Limb (tissue), 2 donors: ENCODE results near the gene SLAMF7.
"Not testable (repeated sequence)": the region's sequence is repeated elsewhere in the genome, so short reads cannot be mapped to it uniquely, and the experiment has no call there.

ENCODE experiments used
- DNase-seq, 2 donors: peaks; one replicate each; pipeline ENCODE4 v3.0.0-alpha.2; 2016; ENCODE audit errors: extremely low spot score in 2 of 2

SLAMF7 gene, protein sequence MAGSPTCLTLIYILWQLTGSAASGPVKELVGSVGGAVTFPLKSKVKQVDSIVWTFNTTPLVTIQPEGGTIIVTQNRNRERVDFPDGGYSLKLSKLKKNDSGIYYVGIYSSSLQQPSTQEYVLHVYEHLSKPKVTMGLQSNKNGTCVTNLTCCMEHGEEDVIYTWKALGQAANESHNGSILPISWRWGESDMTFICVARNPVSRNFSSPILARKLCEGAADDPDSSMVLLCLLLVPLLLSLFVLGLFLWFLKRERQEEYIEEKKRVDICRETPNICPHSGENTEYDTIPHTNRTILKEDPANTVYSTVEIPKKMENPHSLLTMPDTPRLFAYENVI

DNA sequence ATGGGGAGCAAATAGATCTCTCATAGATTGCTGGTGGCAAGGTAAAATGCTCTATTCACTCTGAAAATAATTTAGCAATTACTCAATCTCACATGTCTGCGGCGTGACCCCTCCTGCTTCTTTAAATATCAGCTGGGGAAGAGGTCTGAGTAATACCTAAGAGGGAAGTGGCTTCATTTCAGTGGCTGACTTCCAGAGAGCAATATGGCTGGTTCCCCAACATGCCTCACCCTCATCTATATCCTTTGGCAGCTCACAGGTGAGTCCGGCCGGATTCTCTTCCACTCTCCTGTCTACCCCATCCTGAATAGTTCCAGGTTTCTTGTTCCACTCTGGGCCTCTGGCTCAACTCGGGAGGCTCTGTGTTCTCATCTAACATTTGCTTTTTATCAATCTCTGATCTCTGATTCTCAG, at the start of gene SLAMF7:
TSS of gene SLAMF7 (plus strand) at position 150 of the 414 bp plus-strand sequence. CDS start at position 205, 55 bp downstream.
- no peak for DNase-seq

DNA sequence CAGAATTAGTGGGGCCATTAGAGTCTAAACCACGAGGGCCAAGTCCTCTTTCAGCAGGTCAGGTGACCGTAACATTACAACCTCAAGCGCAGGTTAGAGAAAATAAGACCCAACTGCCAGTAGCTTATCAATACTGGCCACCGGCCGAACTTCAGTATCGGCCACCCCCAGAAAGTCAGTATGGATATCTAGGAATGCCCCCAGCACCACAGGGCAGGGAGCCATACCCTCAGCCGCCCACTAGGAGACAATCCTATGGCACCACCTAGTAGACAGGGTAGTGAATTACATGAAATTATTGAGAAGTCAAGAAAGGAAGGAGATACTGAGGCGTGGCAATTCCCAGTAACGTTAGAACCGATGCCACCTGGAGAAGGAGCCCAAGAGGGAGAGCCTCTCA, 46.7 kb upstream of the SLAMF7 start:
- not testable (repeated sequence) for DNase-seq

DNA sequence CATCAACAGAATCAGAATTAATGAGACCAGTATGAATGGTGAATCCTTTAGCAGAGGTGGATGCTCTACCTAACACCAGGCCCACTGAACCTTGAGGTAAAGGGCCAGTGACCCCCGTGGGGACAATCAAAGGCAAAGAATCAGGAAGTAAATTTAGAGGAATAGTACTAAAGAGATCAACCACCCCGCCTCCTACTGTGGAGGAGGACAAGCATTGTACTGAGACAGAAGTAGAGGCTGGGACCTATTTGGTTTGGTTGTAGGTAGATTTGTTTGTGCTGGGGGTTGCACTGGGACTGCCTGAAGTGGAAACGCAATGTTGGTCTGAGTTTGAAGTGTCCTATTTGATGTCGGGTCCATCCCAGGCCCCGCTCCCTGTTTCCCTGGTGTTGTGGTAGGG, 36.9 kb upstream of the SLAMF7 start:
- DNase-seq, result no peak

DNA sequence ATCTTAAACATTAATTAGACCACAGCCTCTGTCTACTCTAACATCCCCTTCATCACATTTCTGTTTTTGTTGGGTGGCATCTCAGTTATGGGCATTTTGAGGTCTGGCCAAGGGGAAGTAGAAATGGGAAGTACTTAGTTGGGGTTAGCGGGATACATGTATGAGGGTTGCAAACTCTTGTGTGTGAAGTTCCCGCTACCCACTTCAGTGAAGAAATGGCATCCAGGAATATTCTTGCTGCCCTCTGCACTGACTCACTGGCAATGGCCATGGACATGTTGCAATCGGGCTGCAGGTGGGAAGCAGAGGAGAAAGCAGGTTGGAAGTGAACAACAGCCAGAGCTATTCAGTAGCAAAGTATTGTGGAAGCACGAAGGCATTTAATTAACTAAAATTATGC, 34.8 kb upstream of the SLAMF7 start:
- no peak for DNase-seq

DNA sequence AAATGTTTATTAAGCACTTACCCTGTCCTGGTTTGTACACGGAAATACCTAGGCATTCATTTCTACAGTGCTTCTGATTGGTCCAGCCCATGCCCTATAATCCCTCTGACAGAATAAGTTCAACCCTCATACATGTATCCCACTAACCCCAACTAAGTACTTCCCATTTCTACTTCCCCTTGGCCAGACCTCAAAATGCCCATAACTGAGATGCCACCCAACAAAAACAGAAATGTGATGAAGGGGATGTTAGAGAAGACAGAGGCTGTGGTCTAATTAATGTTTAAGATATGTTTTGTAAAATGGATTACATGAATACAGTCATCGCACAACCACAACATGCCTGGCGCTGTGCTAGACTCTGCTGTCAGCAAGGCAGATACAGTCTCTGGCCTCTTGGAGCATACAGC, 33.8 kb upstream of the SLAMF7 start:
- DNase-seq, result not testable (repeated sequence)

DNA sequence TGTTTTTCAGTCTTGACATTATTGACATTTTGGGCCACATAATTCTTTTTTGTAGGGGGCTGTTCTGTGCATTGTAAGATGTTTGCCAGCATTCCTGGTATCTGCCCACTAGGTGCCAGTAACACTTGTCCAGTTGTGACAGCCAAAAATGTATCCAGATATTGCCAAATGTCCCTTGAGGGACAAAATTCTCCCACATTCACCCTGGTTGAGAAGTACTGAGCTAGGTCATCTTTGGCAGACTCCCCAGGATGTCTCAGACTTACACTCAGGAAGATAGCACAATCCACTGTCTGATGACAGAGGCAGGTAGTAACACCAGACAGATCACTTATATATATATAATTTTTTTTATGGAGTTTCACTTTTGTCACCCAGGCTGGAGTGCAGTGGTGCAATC, 33.3 kb upstream of the SLAMF7 start:
- DNase-seq, result no peak

DNA sequence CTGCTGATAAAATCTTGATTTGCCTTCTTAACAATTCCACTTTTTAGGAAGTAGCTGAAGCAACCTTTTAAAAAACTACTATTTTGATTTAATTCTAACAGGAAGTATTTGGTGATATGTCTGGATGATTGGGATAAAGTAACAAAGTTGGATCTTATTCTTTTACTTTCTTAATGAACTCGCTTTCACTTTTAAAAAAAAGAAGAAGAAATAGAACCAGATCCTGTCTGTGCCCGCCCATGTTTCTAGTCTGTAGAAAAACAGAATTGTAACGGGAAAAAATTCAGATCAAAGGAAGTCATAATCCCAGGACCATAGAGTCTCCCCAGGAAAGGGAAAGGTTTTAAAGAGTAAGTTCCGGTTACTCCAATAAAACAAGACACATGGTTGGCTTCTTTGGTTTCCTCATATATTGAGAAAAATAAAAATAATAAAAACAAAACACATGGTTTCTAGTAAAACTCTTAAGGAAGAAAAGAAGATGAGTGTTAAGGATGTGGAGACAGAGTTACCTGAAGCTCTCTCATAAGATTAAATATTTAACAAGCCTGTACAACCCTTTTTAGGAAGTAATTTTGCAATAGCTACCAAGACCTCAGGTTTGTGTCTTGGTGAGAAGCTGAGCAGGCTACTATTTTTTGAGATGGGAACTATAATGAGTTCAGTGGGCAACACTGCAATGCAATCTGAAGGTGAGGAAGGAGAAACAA, 32.4 kb upstream of the SLAMF7 start:
- no peak for DNase-seq

DNA sequence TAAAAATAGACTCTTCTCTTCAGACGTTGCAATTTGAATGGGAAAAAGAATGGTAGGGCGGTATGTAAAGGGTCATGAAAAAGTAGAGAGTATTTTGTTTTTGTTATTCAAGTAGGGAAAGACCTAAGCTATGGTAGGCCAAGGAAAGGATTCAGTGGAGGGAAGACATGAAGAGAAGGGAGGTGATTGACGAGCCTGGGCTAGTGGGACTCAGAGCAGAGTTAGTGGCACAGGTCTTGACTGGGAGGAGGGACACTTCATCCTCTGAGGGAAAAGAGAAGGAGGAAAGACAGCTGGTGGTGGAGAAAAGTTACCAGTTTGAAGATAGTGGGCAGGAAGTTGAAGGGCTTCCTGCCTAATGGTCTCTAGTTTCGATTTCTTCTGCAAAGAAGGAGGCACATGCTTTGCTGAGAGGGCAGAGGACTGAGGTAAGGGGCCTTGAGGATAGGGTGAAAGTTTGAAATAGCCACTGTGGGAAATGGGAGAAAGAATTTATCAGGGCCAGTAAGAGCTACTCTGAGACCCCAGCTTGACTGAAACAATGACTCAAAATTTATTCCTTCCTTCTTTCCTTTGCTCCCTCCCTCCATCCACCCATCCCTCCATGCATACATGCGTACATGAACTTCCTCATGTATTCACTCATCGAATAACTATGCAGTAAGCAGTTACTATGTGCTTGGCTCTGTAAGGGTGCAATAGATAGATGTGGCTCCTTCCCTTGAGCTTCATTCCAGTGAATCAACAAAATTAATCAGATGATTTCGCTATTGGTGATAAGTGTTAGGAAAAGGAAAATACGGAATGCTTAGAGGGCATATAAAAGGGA, 31.6 kb upstream of the SLAMF7 start:
- DNase-seq, result no peak

DNA sequence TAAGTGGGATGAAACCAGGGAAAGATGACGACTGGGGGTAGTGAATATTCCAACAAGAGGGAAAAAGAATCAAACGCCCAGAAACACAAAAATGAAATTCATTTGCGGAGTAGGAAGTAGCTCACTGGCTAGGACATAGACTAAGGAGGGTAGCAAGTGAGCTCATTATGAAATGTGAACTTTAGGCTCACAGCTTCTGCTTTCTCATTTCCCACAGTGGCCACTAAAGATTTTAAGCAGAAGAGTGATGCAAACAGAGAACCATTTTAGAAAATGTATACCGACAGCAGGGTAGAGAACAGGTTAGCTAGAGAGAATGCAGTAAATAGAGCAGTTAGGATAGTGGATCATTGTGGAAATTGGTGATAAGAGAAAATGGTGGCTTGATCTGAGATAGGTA, 30.9 kb upstream of the SLAMF7 start:
- DNase-seq, result no peak

DNA sequence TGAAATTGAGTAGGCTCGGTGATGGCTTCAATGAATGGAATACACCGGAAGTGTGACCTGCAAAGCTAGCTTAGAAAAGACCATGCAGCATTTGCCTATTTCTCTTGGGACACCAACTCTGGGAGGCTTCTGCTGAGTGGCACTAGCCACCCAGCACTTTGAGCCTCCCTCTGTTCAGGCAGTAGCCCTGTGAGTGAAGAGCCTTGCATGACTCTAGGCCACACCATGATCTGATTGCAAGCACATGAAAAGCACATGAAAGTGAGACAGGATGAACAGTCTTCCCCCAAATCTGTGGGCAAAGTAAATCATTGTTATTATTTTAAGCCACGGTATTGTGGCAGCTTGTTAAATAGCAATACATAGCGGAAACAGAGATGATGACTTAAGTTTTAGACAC, 30.2 kb upstream of the SLAMF7 start:
- no peak for DNase-seq

DNA sequence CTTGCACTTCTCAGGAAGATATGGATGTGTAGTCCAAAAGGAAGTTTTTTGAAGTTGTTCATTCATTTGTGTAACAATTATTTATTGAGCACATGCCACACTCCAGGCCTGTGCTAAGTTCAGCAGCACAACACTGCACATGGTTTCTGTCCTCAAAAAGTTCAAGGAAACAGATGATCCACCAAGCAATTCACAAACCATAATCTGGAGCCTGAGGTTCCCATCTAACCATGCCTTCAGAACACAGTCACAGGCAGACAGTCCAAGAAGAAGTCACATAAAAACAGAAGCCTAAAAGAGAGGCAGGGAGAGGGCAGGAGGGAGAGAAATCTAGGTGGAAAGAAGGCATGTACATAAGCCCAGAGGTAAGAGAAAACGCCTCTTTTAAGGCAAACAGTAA, 29.3 kb upstream of the SLAMF7 start:
- DNase-seq, result no peak

DNA sequence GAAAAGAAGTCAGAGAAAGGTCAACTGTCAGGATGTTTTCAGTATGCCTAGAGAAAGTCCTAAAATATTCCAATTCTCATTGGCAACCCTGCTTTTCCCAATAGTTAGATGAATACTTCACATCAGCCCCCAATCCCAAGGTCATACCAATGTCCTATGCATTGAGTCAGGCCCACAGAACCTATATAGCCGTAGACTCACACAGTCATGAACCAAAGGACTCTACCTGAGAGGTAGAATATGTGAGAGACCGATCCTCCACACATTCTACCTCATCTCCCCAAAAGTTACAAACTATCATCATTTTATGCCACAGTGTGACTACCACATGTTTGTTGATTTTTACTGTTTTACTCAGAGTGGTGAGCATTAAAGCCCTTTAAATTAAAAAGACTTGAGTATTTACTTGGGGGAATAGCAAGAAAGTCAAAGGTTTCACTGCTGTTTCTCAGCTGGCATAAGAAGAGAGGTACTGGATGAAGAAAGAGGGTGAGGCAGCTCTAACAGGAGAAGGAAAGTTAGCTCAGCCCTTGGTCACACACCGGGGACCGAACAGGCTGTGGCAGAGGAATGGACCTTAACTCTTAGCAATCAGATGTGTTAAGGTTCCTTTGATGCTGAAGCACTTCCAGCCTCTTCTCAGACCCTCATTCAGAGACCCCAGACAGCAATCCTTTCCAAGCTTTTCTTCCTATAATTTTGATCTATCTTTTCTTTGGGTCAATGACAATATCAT, 28.4 kb upstream of the SLAMF7 start:
- DNase-seq, result no peak

DNA sequence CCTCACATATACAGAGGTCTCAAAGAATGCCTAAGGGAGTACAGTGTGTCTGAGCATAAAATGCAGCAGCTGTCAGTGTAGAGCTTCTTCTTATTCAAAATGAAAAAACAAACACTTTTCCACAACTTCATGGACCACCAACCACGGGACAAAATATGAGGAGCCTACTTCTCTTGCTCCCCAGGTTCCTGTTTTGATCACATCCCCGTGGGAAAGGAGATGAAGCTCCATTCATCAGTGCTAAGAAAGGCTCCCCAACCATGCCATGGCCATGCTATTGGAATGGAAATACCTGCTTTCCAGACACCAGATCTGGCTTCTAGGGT, 27.8 kb upstream of the SLAMF7 start:
- no peak for DNase-seq

DNA sequence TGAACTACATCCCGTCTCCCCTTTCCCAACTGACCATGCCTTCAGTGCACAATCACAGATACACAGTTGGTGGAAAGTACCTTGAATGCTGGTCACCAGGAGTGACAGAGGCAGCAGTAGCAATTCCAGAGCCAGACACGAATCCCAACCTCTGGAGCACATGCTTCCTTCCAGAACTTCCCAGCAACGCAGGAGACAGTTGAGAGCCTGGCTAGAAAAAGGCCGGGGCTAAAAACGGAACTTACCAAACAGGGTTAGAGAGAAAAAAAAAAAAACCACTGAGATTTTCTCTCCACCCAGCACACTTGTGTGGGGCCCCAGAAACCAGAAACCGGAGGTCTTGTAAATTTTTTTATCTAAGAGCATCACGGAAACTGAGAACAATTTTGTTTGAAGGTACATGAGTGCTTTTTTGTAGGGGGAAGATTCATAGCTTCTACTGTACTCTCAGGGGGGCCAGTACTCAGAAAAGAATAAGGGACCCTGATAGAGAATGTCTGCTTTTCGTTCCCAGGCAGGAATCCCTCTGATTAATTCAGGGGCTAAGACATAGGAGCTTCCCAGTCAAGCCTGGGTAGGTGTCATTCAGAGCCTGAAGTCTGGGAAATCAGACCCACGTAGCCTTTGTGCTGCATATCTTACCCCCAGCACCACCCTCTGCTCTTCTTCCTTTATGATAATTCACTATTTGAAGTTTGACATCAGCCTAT, 27.3 kb upstream of the SLAMF7 start, which contains the start of gene CD48:
TSS of gene CD48 (minus strand) at position 221 of the 710 bp plus-strand sequence. CDS start at position 162, 59 bp downstream.
- no peak for DNase-seq

DNA sequence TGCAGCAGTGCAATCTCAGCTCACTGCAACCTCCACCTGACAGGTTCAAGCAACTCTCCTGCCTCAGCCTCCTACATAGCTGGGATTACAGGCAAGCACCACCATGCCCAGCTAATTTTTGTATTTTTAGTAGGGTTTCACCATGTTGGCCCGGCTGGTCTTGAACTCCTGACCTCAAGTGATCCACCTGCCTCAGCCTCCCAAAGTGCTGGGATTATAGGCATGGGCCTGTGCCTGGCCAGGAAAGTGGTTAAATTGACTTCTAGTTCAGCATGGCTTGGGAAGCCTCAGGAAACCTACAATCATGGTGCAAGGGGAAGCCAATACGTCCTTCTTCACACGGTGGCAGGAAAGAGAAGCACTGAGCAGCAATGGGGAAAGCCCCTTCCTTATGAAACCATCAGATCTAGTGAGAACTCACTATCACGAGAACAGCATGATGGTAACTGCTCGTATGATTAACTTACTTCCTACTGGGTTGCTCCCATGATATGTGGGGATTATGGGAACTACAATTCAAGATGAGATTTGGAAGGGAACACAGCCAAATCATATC, 26.4 kb upstream of the SLAMF7 start:
- not testable (repeated sequence) for DNase-seq

DNA sequence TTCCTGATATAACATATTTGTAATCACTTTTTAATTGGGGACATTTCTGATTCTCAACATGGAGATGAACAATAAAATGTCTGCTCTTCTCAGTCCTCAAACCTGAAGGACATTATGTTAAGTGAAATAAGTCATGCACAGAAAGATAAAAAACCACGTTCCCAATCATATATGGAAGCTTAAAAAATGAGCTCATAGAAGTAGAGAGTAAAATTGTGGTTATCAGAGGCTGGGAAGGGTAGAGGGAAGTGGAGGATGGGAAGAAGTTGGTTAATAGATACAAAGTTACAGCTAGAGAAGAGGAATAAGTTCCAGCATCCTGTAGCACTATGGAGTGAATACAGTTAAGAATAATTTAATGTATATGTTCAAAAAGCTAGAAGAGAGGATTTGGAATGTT, 25.9 kb upstream of the SLAMF7 start:
- DNase-seq, result no peak

DNA sequence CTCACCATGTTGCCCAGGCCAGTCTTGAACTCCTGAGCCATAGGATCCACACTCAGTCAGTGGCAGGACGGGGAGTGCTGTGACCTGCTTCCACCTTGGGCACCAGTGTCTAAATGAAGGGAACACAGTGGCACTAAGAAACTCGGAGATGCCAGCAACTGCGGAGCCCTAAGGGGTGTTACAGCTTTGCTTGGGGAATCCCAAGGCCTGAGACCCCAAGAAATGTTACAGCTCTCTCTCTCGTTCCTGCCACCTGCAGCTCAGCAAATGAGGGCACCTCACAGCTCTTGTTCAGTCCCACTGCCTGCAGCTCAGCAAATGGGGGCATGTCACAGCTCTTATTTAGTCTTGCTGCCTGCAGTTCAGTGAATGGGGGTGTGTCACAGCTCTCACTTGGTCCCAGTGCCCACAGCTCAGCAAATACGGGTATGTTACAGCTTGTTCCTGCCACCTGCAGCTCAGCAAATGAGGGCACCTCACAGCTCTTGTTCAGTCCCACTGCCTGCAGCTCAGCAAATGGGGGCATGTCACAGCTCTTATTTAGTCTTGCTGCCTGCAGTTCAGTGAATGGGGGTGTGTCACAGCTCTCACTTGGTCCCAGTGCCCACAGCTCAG, 24.9 kb upstream of the SLAMF7 start:
- not testable (repeated sequence) for DNase-seq

DNA sequence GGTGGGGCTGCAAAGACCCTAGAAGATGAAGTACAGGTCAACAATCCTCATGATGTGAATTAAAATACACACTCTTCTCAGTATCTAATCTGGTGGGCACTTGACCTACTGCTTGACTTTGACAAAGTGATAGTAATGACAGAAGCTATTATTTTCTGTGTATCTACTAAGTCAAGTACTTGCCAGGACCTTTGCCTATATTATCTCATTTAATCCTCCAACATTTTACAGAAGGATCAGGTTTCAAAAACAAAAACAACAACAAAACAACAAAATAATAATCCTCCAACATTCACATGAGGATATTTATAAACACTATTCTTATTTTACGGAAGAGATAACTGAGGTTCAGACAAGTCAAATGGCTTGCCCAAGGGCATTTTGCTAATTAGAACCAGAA, 23.0 kb upstream of the SLAMF7 start:
- no peak for DNase-seq

DNA sequence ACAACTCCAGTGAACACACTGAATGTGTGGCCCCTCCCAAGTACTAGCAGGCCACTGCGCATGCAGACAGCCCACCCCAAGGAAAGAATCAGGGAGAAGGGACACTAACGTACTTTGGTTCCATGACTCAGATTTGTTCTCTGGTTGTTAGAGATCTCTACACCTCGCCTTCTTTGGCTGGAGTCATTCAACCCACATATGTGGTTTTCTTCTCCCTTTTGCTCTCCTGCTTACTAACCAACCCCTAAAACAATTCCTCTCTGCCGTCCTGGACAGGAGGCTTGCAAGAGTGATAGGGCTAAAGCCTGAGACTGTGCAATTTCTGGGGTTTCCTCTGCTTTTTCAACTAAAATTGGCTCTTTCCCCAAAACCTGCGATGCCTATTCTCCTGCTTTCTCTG, 21.7 kb upstream of the SLAMF7 start:
- no peak for DNase-seq

DNA sequence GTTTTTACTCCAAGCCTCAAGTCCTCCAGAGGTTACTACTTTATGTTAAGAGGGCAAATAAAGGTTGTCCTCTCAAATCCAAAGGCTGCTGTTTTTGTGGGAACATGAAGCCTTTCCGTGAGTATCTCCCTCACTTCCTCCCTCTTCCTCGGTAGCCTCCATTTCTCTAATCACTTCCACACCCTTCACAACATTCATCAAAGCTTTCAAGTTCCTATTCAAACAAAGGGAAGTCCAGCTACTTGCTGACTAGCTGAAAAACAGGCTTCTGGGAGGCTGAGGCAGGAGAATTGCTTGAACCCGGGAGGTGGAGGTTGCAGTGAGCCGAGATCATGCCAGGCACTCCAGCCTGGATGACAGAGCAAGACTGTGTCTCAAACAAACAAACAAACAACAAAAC, 20.8 kb upstream of the SLAMF7 start:
- no peak for DNase-seq
